GM21825 (cell line): ENCODE data around the gene MLLT1.

Experiments
- ATAC-seq: cut with Tn5 transposase; IDR thresholded peaks from one replicate; pipeline ENCODE4 v1.9.1; 2021; ENCODE audit warnings: mild to moderate bottlenecking, moderate library complexity; ENCODE audit not compliant: unreplicated experiment

MLLT1 gene

GRCh38 chr19:6260376-6260775 lies 19.4 kb downstream of the MLLT1 start:
- no peak for ATAC-seq

GRCh38 chr19:6259312-6259861 lies 20.4 kb downstream of the MLLT1 start:
- ATAC-seq, result no peak

- ATAC-seq, result no peak
Observed at GRCh38 chr19:6258812-6259311, 20.9 kb downstream of the MLLT1 start.

GRCh38 chr19:6253954-6254733 lies 25.6 kb downstream of the MLLT1 start:
- no peak for ATAC-seq

GRCh38 chr19:6252066-6252465 lies 27.7 kb downstream of the MLLT1 start:
- no peak for ATAC-seq

GRCh38 chr19:6250909-6251308 lies 28.9 kb downstream of the MLLT1 start:
- ATAC-seq, result no peak

- ATAC-seq, result no peak
Observed at GRCh38 chr19:6250024-6250615, 29.7 kb downstream of the MLLT1 start.

- ATAC-seq, result no peak
Observed at GRCh38 chr19:6249296-6249695, 30.5 kb downstream of the MLLT1 start.

GRCh38 chr19:6248844-6249243 lies 30.9 kb downstream of the MLLT1 start:
- ATAC-seq, result no peak

- no peak for ATAC-seq
Observed at GRCh38 chr19:6248341-6248740, 31.4 kb downstream of the MLLT1 start.

GRCh38 chr19:6247007-6247288 lies 32.8 kb downstream of the MLLT1 start:
- ATAC-seq, result no peak

- no peak for ATAC-seq
Observed at GRCh38 chr19:6246174-6247006, 33.4 kb downstream of the MLLT1 start.

GRCh38 chr19:6242677-6243076 lies 37.1 kb downstream of the MLLT1 start:
- ATAC-seq, result no peak

GRCh38 chr19:6241680-6242377 lies 37.9 kb downstream of the MLLT1 start:
- no peak for ATAC-seq

GRCh38 chr19:6241056-6241455 lies 38.7 kb downstream of the MLLT1 start:
- no peak for ATAC-seq

GRCh38 chr19:6239871-6240676 lies 39.7 kb downstream of the MLLT1 start:
- no peak for ATAC-seq

GRCh38 chr19:6239401-6239844 lies 40.4 kb downstream of the MLLT1 start:
- ATAC-seq, result no peak

- no peak for ATAC-seq
Observed at GRCh38 chr19:6238643-6239281, 41.0 kb downstream of the MLLT1 start.

- no peak for ATAC-seq
Observed at GRCh38 chr19:6238256-6238642, 41.5 kb downstream of the MLLT1 start.
